T-helper 1 cell treated with Interleukin-12 subunit alpha and Interleukin-12 subunit beta and Interleukin-4 antibody, amounts not matched to agents 30 μg/mL and 1 μg/mL, for 36 hours (primary cell): Measurements from ENCODE around the gene ARFGAP3.

ENCODE experiments used
- H3K27ac Mint-ChIP-seq: one replicate; pipeline ENCODE4 v1.8.0; 2021; ENCODE audit warnings: mild to moderate bottlenecking, mixed read lengths
- H3K27me3 Mint-ChIP-seq: one replicate; pipeline ENCODE4 v1.8.0; 2021; ENCODE audit warnings: low read depth, mixed read lengths
- H3K36me3 Mint-ChIP-seq: one replicate; pipeline ENCODE4 v1.8.0; 2021; ENCODE audit warnings: low read depth, mixed read lengths
- H3K4me1 Mint-ChIP-seq: one replicate; pipeline ENCODE4 v1.8.0; 2021; ENCODE audit warnings: low read depth, mixed read lengths
- H3K4me3 Mint-ChIP-seq: one replicate; pipeline ENCODE4 v1.8.0; 2021; ENCODE audit warnings: mild to moderate bottlenecking, moderate library complexity, mixed read lengths
- H3K9me3 Mint-ChIP-seq: one replicate; pipeline ENCODE4 v1.8.0; 2021; ENCODE audit warnings: mixed read lengths

The ARFGAP3 gene

GRCh38 chr22:42891008-42891407 is 33.9 kb upstream of the ARFGAP3 start:
- Mint-ChIP-seq H3K27ac (peak overlapping the region; percentile 41), H3K4me1 (peaks cover 40% of the 10 kb centered on the region), H3K27me3 (no peaks in the 10 kb centered on the region), H3K9me3 (no peaks in the 10 kb centered on the region), H3K4me3 (no peak overlapping the region), H3K36me3 (peaks cover 10% of the 10 kb centered on the region)

- Mint-ChIP-seq H3K27me3 (no peaks in the 10 kb centered on the region), H3K9me3 (no peaks in the 10 kb centered on the region), H3K27ac (peak overlapping the region; percentile 72), H3K36me3 (peaks cover 10% of the 10 kb centered on the region), H3K4me3 (peak overlapping the region; percentile 45), H3K4me1 (peaks cover 24% of the 10 kb centered on the region)
These were observed 32.2 kb upstream of the ARFGAP3 start for GRCh38 chr22:42889304-42889703.

- peaks cover 18% of the 10 kb centered on the region for H3K4me1 Mint-ChIP-seq
- no peaks in the 10 kb centered on the region for H3K9me3 Mint-ChIP-seq
- peaks cover 16% of the 10 kb centered on the region for H3K36me3 Mint-ChIP-seq
These were observed 30.7 kb upstream of the ARFGAP3 start for GRCh38 chr22:42887523-42888507.

GRCh38 chr22:42887120-42887519 is 30.0 kb upstream of the ARFGAP3 start:
- Mint-ChIP-seq H3K36me3 (peaks cover 17% of the 10 kb centered on the region), H3K4me3 (no peak overlapping the region), H3K4me1 (peaks cover 18% of the 10 kb centered on the region)

More at GRCh38 chr22:42887523-42888507, 30.7 kb upstream of the ARFGAP3 start:
- Mint-ChIP-seq H3K27me3 (no peaks in the 10 kb centered on the region), H3K4me3 (no peak overlapping the region), H3K27ac (peak overlapping the region; percentile 31)

GRCh38 chr22:42885446-42885845 is 28.4 kb upstream of the ARFGAP3 start:
- H3K9me3 Mint-ChIP-seq, result no peaks in the 10 kb centered on the region
- H3K36me3 Mint-ChIP-seq, result peaks cover 17% of the 10 kb centered on the region
- H3K4me1 Mint-ChIP-seq, result peaks cover 18% of the 10 kb centered on the region
- no peak overlapping the region for H3K4me3 Mint-ChIP-seq
- no peak overlapping the region for H3K27ac Mint-ChIP-seq
- H3K27me3 Mint-ChIP-seq, result no peaks in the 10 kb centered on the region

More at GRCh38 chr22:42887120-42887519, 30.0 kb upstream of the ARFGAP3 start:
- peak overlapping the region; percentile 31 for H3K27ac Mint-ChIP-seq
- H3K9me3 Mint-ChIP-seq, result no peaks in the 10 kb centered on the region
- no peaks in the 10 kb centered on the region for H3K27me3 Mint-ChIP-seq

- Mint-ChIP-seq H3K36me3 (peaks cover 17% of the 10 kb centered on the region), H3K4me3 (no peak overlapping the region), H3K27me3 (no peaks in the 10 kb centered on the region), H3K4me1 (peaks cover 18% of the 10 kb centered on the region), H3K27ac (no peak overlapping the region), H3K9me3 (no peaks in the 10 kb centered on the region)
These were observed 27.7 kb upstream of the ARFGAP3 start for GRCh38 chr22:42884616-42885375.

- no peaks in the 10 kb centered on the region for H3K27me3 Mint-ChIP-seq
- no peak overlapping the region for H3K27ac Mint-ChIP-seq
- H3K36me3 Mint-ChIP-seq, result peaks cover 13% of the 10 kb centered on the region
- no peak overlapping the region for H3K4me3 Mint-ChIP-seq
- H3K4me1 Mint-ChIP-seq, result peaks cover 10% of the 10 kb centered on the region
- no peaks in the 10 kb centered on the region for H3K9me3 Mint-ChIP-seq
These were observed 26.9 kb upstream of the ARFGAP3 start for GRCh38 chr22:42883970-42884369.

GRCh38 chr22:42883121-42883520 is 26.0 kb upstream of the ARFGAP3 start:
- Mint-ChIP-seq H3K9me3 (no peaks in the 10 kb centered on the region), H3K27ac (no peak overlapping the region), H3K27me3 (no peaks in the 10 kb centered on the region), H3K4me1 (peaks cover 3% of the 10 kb centered on the region), H3K4me3 (no peak overlapping the region), H3K36me3 (peaks cover 9% of the 10 kb centered on the region)

- H3K27me3 Mint-ChIP-seq, result no peaks in the 10 kb centered on the region
- no peaks in the 10 kb centered on the region for H3K9me3 Mint-ChIP-seq
- no peaks in the 10 kb centered on the region for H3K4me1 Mint-ChIP-seq
- H3K4me3 Mint-ChIP-seq, result no peak overlapping the region
- peaks cover 7% of the 10 kb centered on the region for H3K36me3 Mint-ChIP-seq
- no peak overlapping the region for H3K27ac Mint-ChIP-seq
These were observed 25.0 kb upstream of the ARFGAP3 start for GRCh38 chr22:42881982-42882656.

GRCh38 chr22:42881298-42881697 is 24.2 kb upstream of the ARFGAP3 start:
- Mint-ChIP-seq H3K27ac (no peak overlapping the region), H3K36me3 (peaks cover 7% of the 10 kb centered on the region), H3K9me3 (no peaks in the 10 kb centered on the region), H3K4me1 (no peaks in the 10 kb centered on the region), H3K4me3 (no peak overlapping the region), H3K27me3 (no peaks in the 10 kb centered on the region)

- no peaks in the 10 kb centered on the region for H3K9me3 Mint-ChIP-seq
- H3K27ac Mint-ChIP-seq, result no peak overlapping the region
- H3K27me3 Mint-ChIP-seq, result no peaks in the 10 kb centered on the region
- H3K36me3 Mint-ChIP-seq, result peaks cover 7% of the 10 kb centered on the region
- no peaks in the 10 kb centered on the region for H3K4me1 Mint-ChIP-seq
- H3K4me3 Mint-ChIP-seq, result no peak overlapping the region
These were observed 23.7 kb upstream of the ARFGAP3 start for GRCh38 chr22:42880815-42881214.

GRCh38 chr22:42879371-42880021 is 22.4 kb upstream of the ARFGAP3 start:
- no peaks in the 10 kb centered on the region for H3K9me3 Mint-ChIP-seq
- H3K36me3 Mint-ChIP-seq, result peaks cover 7% of the 10 kb centered on the region
- no peak overlapping the region for H3K4me3 Mint-ChIP-seq
- H3K27me3 Mint-ChIP-seq, result no peaks in the 10 kb centered on the region
- H3K4me1 Mint-ChIP-seq, result no peaks in the 10 kb centered on the region
- no peak overlapping the region for H3K27ac Mint-ChIP-seq

GRCh38 chr22:42878561-42879305 is 21.7 kb upstream of the ARFGAP3 start:
- H3K27ac Mint-ChIP-seq, result no peak overlapping the region
- no peaks in the 10 kb centered on the region for H3K27me3 Mint-ChIP-seq

More at GRCh38 chr22:42878561-42879305, 21.7 kb upstream of the ARFGAP3 start:
- no peaks in the 10 kb centered on the region for H3K9me3 Mint-ChIP-seq
- H3K4me1 Mint-ChIP-seq, result no peaks in the 10 kb centered on the region
- H3K36me3 Mint-ChIP-seq, result peaks cover 7% of the 10 kb centered on the region
- H3K4me3 Mint-ChIP-seq, result no peak overlapping the region
